Sigmoid colon (tissue), 7 donors: Measurements from ENCODE around the gene ITM2C. TPM values are rescaled to one million over a fixed set of nuclear protein-coding genes. Genes with fewer than 3 reads are reported as not detected.
A peak's percentile ranks its signal among the peaks of the same experiment; 100 is the strongest.

Experiments
- DNase-seq: peaks from one replicate; pipeline ENCODE4 v3.0.0-alpha.2; 2019
- H3K27ac ChIP-seq, 4 donors: fragments of 200-600 bp; sonication (generic); one replicate each; pipeline ENCODE4 v1.5.1; 2016 to 2019; ENCODE audit warnings: mild to moderate bottlenecking in 1 of 4
- H3K27me3 ChIP-seq, 3 donors: fragments of 200-600 bp; sonication (generic); one replicate each; pipeline ENCODE4 v1.5.1; 2019; ENCODE audit warnings: mild to moderate bottlenecking in 1 of 3
- H3K36me3 ChIP-seq, 4 donors: fragments of 200-600 bp; sonication (generic); one replicate each; pipeline ENCODE4 v1.5.1; 2016 to 2019
- H3K4me1 ChIP-seq, 4 donors: fragments of 200-600 bp; sonication (generic); one replicate each; pipeline ENCODE4 v1.5.1; 2017 to 2019
- H3K4me3 ChIP-seq, 4 donors: fragments of 200-600 bp; sonication (generic); one replicate each; pipeline ENCODE4 v1.5.1; 2017 to 2019; ENCODE audit warnings: mild to moderate bottlenecking in 2 of 4, moderate library complexity in 1 of 4
- H3K9me3 ChIP-seq, 4 donors: fragments of 200-600 bp in 3 of 4; sonication (generic) in 3 of 4; one replicate each; pipeline versions ENCODE4 v1.5.1 to v1.6.1; 2013 to 2019
- CTCF ChIP-seq, 4 experiments: fragments of 450-650 bp in 3 of 4; fragments of 200-600 bp in 1 of 4; IDR thresholded peaks; one replicate each; pipeline ENCODE4 v1.5.1; 2016 to 2019; ENCODE audit warnings: antibody characterized with exemption in 4 of 4, mild to moderate bottlenecking in 3 of 4, moderate library complexity in 2 of 4
- EP300 ChIP-seq, 4 donors: sonication (generic); formaldehyde crosslinking; IDR thresholded peaks; one replicate each; pipeline ENCODE4 v1.6.1; 2017; ENCODE audit warnings: antibody characterized with exemption in 4 of 4
- POLR2A ChIP-seq, 2 donors: fragments of 450-650 bp; IDR thresholded peaks; one replicate each; pipeline ENCODE4 v1.6.1; 2016; ENCODE audit warnings: antibody characterized with exemption in 2 of 2, mild to moderate bottlenecking in 2 of 2, moderate library complexity in 2 of 2
- POLR2AphosphoS5 ChIP-seq, 4 donors: sonication (generic); formaldehyde crosslinking; IDR thresholded peaks; one replicate each; pipeline ENCODE4 v1.6.1; 2017; ENCODE audit warnings: antibody characterized with exemption in 4 of 4
- WGBS, 2 donors: extraction: QIAGEN DNeasy Blood & Tissue Kit; methylation state at CpG; one replicate each; pipeline ENCODE4 v1.1.7; 2013; 5-methylcytosine and 5-hydroxymethylcytosine counted together
- intact Hi-C: fragments of 100-400 bp; cut with DNase I; formaldehyde crosslinking; loops from one replicate; pipeline ENCODE4 v1.15.1; 2023
- polyA plus RNA-seq, 3 donors: library from polyadenylated mRNA; stranded (reverse); fragments of 200-250 nt; gene quantifications; one replicate each; pipeline ENCODE4 v1.2.3, GENCODE V29; 2013
- total RNA-seq, 4 donors: library from RNA; depleted of rRNA; stranded (reverse); fragments of >200 nt; gene quantifications; one replicate each; pipeline ENCODE4 v1.1.0, GENCODE V29; 2016
- donor health status: healthy with polysubstance abuse.
- donor health status: Bipolar disorder and iron deficiency.
- donor health status: healthy.

The ITM2C gene
- total and polyA plus RNA-seq, 7 donors = 107 to 1,275 (median 206) TPM

GRCh38 chr2:230899786-230900185 lies 35.0 kb downstream of the ITM2C start:
- DNase-seq = no peak
- 83 to 93% methylated on average over 4 of the region's 4 CpGs for WGBS, 2 donors
- H3K4me1 ChIP-seq = no peaks in the 10 kb centered on the region
- TF ChIP-seq CTCF (IDR thresholded peaks at IDR 0.05) = no peak
- TF ChIP-seq EP300 (IDR thresholded peaks at IDR 0.05) = no peak
- no peak for TF ChIP-seq POLR2AphosphoS5 (IDR thresholded peaks at IDR 0.05)
- no peak for TF ChIP-seq POLR2A (IDR thresholded peaks at IDR 0.05)
- H3K27me3 ChIP-seq = no peaks in the 10 kb centered on the region
- H3K4me3 ChIP-seq = no peak overlapping the region
- no peaks in the 10 kb centered on the region for H3K36me3 ChIP-seq
- no peaks in the 10 kb centered on the region for H3K9me3 ChIP-seq
- H3K27ac ChIP-seq = no peak overlapping the region
- intact Hi-C loops = loop anchor here (5.0 kb wide), 1 partner anchor 88 kb away; no protein-coding TSS in a partner anchor

DNA sequence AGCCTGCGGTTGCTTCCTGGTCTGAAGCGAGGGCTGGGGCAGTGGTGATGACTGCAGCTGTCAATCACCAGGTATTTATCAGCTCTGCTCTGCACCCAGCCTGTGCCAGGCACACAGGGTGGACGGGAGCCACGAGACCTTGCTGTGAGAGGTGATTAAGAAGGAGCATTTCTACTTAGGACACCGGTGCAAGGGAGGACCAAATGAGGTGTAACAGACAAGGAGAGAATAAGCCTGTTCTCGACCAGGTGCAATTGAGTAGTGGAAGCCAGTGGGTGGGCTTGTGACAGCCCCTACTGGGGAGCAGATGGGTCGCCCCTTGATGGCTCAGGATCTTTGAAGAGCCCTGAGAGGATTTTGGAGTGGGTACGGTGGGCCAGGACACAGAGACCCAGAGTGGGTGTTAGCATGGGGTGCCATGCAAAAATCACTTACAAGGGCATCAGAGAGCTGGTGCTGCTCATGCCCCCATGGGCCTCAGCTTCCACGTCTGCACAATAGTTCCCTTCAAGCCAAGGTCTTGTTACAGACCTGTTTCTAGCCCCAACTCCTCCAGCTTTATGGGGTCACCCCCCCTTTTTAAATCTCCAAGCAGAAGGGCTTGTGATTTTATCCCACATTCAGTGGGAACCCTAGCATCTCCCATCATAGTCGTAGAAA lies 35.7 kb downstream of the ITM2C start:
- Histone ChIP-seq H3K4me3 (no peak overlapping the region), H3K27me3 (no peaks in the 10 kb centered on the region), H3K36me3 (no peaks in the 10 kb centered on the region), H3K9me3 (no peaks in the 10 kb centered on the region), H3K27ac (no peak overlapping the region), H3K4me1 (no peaks in the 10 kb centered on the region)
- intact Hi-C loops = loop anchor here (5.0 kb wide), 1 partner anchor 87 kb away; no protein-coding TSS in a partner anchor
- DNase-seq = peak; percentile 15
- 72 to 86% methylated on average over 10 of the region's 10 CpGs for WGBS, 2 donors
- TF ChIP-seq EP300 (IDR thresholded peaks at IDR 0.05) = no peak
- TF ChIP-seq CTCF (IDR thresholded peaks at IDR 0.05) = no peak
- TF ChIP-seq POLR2AphosphoS5 (IDR thresholded peaks at IDR 0.05) = no peak
- TF ChIP-seq POLR2A (IDR thresholded peaks at IDR 0.05) = no peak

- H3K36me3 ChIP-seq = no peaks in the 10 kb centered on the region
- WGBS, 2 donors = 85 to 87% methylated on average over 5 of the region's 5 CpGs
- no peak overlapping the region for H3K4me3 ChIP-seq
- H3K27me3 ChIP-seq = no peaks in the 10 kb centered on the region
- TF ChIP-seq POLR2A (IDR thresholded peaks at IDR 0.05) = no peak
- no peak for TF ChIP-seq CTCF (IDR thresholded peaks at IDR 0.05)
- no peak for TF ChIP-seq POLR2AphosphoS5 (IDR thresholded peaks at IDR 0.05)
- no peak for TF ChIP-seq EP300 (IDR thresholded peaks at IDR 0.05)
- no peaks in the 10 kb centered on the region for H3K4me1 ChIP-seq
- H3K9me3 ChIP-seq = no peaks in the 10 kb centered on the region
- intact Hi-C loops = loop anchor here (5.0 kb wide), 1 partner anchor 86 kb away; no protein-coding TSS in a partner anchor
- peak; percentile 10 for DNase-seq
- H3K27ac ChIP-seq = no peak overlapping the region
Observed at GRCh38 chr2:230901006-230901405, 36.3 kb downstream of the ITM2C start.

GRCh38 chr2:230902180-230902899 lies 37.6 kb downstream of the ITM2C start:
- H3K36me3 ChIP-seq = no peaks in the 10 kb centered on the region
- 40 to 48% methylated on average over 8 of the region's 8 CpGs for WGBS, 2 donors
- TF ChIP-seq POLR2A (IDR thresholded peaks at IDR 0.05) (no peak), CTCF (IDR thresholded peaks at IDR 0.05) (peak in 2 of 4 experiments; percentile 14 to 27)
- H3K9me3 ChIP-seq = no peaks in the 10 kb centered on the region
- intact Hi-C loops = loop anchor here (5.0 kb wide), 1 partner anchor 85 kb away; no protein-coding TSS in a partner anchor
- no peaks in the 10 kb centered on the region for H3K4me1 ChIP-seq
- H3K27me3 ChIP-seq = no peaks in the 10 kb centered on the region
- no peak overlapping the region for H3K27ac ChIP-seq
- no peak overlapping the region for H3K4me3 ChIP-seq
- peak; percentile 50 for DNase-seq
